ENCODE results near the gene ARL14EPL.

- TF ChIP-seq POLR2A (IDR thresholded peaks at IDR 0.05; ENCODE audit: low read length) (no peak), GATA1 (IDR thresholded peaks at IDR 0.05; ENCODE audit: low read depth, low read length) (no peak)
Measured at GRCh38 chr5:115992848-115993350, 39.4 kb upstream of the ARL14EPL start.

Measured in erythroblast (primary cell).